HG03159 (cell line): ENCODE measurements around the gene RELL1.

Source experiments
- ATAC-seq: cut with Tn5 transposase; IDR thresholded peaks from one replicate; pipeline ENCODE4 v1.9.1; 2021; ENCODE audit warnings: mild to moderate bottlenecking, moderate library complexity; ENCODE audit not compliant: unreplicated experiment

RELL1 gene

GRCh38 chr4:37686373-37687193 is at the start of gene RELL1:
Gene RELL1 (minus strand): TSS chr4:37686376. CDS start chr4:37686287, 89 bp downstream.
- peak; percentile 71 for ATAC-seq

DNA sequence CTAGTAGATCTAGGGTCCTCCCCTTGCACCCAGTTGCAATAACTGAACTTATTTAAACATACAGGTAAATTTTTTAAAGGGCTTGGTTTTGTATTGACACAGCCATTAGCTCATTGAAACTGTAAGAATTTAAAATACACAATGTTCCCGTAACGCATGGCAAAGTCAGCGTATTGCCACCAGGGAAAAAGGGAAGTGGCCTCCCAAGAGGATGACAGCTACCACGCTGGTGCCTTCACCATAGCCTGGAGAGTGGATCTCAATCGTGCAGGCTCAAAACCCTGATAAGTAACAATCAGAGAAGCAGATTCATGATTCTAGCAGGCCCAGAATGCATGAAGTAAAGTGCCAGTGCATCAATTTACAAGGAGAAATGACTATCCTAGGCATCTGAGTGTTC is 49.4 kb upstream of the RELL1 start:
- ATAC-seq, result no peak

GRCh38 chr4:37734989-37735388 is 48.8 kb upstream of the RELL1 start:
- no peak for ATAC-seq

- no peak for ATAC-seq
Measured at GRCh38 chr4:37733240-37733867, 47.2 kb upstream of the RELL1 start.

- no peak for ATAC-seq
Measured at GRCh38 chr4:37732526-37733186, 46.5 kb upstream of the RELL1 start.

DNA sequence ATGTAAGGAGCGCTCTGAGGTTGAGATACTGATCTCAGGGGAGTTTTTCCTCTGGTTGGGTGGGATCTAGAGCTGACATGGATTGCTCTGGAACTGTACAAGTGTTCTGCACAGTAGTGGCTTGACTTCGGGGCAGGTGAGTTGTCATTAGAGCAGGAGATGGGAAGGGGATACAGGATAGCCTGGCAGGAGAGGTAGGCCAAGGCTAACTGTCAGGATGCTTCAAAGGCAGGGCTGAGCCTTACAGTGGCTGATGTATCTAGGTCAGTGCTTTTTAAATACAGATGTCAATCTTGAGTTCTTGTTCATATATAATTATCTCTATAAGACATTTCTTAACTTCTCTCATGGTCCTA is 43.5 kb upstream of the RELL1 start:
- ATAC-seq, result no peak

DNA sequence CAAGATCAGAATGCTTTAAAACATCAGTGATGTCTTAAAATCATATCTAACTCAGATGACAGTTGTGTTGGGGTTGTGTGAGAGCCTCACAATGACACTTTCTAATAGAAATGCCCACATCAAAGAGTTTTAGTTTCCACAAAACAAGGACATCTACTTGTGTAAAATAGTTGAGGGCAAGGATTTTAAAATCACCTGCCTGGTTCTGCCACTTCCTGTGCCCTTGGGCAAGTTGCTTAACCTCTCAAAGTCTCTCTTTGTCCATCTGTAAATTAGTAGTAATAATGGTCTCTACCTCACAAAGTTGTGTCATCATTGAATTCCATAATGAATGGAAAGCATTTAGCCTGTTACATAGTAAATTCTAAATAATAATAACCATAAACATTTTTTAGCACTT is 41.9 kb upstream of the RELL1 start:
- no peak for ATAC-seq

GRCh38 chr4:37727635-37728034 is 41.5 kb upstream of the RELL1 start:
- ATAC-seq, result no peak

DNA sequence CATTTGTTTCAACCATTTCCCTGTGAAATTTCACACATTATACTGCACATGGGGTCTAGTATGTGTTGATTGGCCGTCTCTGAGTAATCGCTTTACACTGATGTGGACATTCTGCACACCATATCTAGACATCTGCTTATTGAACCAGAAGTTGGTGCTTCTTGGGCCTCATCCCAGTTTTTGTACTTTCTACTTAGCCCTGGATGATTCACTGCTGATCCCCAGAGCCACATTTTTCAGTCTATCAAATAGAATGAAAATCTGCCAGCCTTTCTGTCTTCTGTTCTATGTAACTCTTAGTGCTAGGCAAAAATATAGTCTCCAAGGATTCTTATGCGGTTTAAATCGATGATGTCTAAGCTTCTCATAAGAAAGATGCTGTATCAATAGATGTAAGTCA is 40.5 kb upstream of the RELL1 start:
- ATAC-seq, result no peak

DNA sequence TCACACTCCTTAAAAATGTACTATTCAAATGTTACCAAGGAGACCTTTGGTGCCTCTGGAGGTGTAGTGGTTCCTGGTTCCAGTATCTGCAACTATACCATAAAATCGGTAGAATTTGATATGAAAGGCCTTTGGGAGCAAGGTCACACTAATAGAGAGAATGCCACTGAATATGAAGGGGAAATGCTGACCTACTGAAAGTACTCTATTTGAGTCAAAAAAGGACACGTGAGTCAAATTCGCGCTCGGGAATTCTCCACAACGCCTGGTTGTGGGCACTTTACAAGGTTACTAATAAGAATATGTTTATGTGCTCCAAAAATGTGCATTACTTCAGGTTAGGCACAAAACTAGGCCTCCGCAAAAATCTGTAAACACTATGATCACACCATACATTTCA is 39.5 kb upstream of the RELL1 start:
- ATAC-seq, result peak; percentile 49

- ATAC-seq, result no peak
Measured at GRCh38 chr4:37723067-37723466, 36.9 kb upstream of the RELL1 start.

GRCh38 chr4:37721995-37722638 is 35.9 kb upstream of the RELL1 start:
- no peak for ATAC-seq

GRCh38 chr4:37719021-37719420 is 32.8 kb upstream of the RELL1 start:
- no peak for ATAC-seq

GRCh38 chr4:37717576-37717975 is 31.4 kb upstream of the RELL1 start:
- ATAC-seq, result no peak

GRCh38 chr4:37715889-37716402 is 29.8 kb upstream of the RELL1 start:
- peak; percentile 76 for ATAC-seq

DNA sequence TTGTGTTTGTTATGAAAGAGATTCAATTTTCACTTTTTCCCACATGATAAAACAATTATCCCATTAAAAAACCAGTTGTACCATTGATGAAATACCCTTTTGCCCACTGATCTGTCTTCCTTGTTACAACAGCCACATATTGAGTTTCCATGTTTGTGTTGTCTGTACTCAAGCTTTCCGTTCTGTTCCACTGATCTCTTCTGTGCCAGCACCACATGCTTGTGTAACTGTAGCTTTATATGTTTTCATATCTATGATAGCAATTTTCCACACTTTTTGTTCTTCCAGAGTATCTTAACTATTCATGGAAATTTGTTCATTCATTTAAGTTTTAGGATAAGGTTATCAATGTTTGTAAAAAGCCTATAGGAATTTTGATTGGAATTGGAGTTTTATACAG is 24.3 kb upstream of the RELL1 start:
- ATAC-seq, result no peak

DNA sequence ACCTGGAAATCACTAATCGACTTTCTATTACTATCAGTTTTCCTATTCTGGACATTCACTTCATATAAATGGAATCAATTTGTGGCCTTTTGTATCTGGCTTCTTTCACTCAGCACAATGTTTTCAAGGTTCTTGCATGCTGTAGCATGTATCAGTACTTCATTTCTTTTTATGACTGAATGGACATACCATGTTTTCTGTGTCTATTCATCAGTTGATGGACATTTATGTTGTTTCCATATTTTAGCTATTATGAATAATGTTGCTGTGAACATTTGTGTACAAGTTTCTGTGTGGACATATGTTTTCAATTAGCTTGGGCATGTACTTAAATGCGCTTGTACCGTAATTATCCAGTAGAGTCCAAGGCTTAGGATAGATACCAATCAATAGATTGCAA is 19.9 kb upstream of the RELL1 start:
- no peak for ATAC-seq

DNA sequence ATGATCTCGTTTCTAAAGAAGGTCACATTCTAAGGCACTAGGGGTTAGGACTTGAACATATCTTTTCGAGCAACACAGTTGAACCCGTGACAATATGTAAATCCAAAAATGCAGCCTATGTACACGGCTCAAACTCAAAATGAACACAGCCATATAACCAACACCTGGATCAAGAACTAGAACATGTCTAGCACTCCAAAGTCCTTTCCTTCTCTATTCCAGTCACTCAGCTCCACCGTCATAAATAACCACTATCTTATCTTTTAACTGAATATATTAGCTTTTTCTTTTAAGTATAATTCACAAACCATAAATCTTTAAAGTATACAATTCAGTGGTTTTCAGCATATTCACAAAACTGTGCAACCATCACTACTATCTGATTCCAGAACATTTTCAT is 19.4 kb upstream of the RELL1 start:
- ATAC-seq, result no peak

- ATAC-seq, result no peak
Measured at GRCh38 chr4:37699868-37700481, 13.8 kb upstream of the RELL1 start.

DNA sequence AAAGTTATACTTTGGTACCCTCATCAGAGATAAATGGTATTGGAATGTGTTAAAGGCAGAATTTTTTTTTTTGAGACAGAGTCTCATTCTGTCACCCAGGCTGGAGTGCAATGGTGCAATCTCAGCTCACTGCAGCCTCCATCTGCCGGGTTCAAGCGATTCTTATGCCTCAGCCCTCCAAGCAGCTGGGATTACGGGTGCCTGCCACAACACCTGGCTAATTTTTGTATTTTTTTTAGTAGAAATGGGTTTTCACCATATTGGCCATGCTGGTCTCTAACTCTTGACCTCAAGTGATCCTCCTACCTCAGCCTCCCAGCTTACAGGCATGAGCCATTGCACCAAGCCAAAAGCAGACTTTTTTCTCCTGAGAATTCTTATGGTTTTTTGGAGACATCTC is 11.4 kb upstream of the RELL1 start:
- no peak for ATAC-seq
